Activated B cell treated with CpG ODN at 0.5 μM for 24 hours (primary cell): ENCODE measurements around the gene OR8I2. TPM values are rescaled to one million over a fixed set of nuclear protein-coding genes. Genes with fewer than 3 reads are reported as not detected.

Experiments
- total RNA-seq: library from RNA; stranded (reverse); gene quantifications from 2 replicates; pipeline ENCODE4 v1.2.3, GENCODE V29; 2022

Gene OR8I2
- total RNA-seq, 1 donor from 2014 or later: not detected

Other genes with a start within 250 kb of the OR8I2 start
- not detected in 2 replicates for gene TRIM51, start 210.0 kb upstream of the OR8I2 start, total RNA-seq
- not detected in 2 replicates for gene OR5W2, start 178.7 kb upstream of the OR8I2 start, total RNA-seq
- gene OR5I1, start 156.9 kb upstream of the OR8I2 start, total RNA-seq: not detected in 2 replicates
- gene OR10AG1, start 123.4 kb upstream of the OR8I2 start, total RNA-seq: not detected in 2 replicates
- gene OR5F1, start 98.7 kb upstream of the OR8I2 start, total RNA-seq: not detected in 2 replicates
- gene OR5AS1, start 65.7 kb upstream of the OR8I2 start, total RNA-seq: not detected in 2 replicates
- gene OR8H2, start 10.4 kb downstream of the OR8I2 start, total RNA-seq: not detected in 2 replicates
- gene OR8H3, start 29.1 kb downstream of the OR8I2 start, total RNA-seq: not detected in 2 replicates
- not detected in 2 replicates for gene OR8J3, start 46.9 kb downstream of the OR8I2 start, total RNA-seq
- not detected in 2 replicates for gene OR8K5, start 67.0 kb downstream of the OR8I2 start, total RNA-seq
- not detected in 2 replicates for gene OR5J2, start 83.3 kb downstream of the OR8I2 start, total RNA-seq
- not detected in 2 replicates for gene OR5T2, start 140.9 kb downstream of the OR8I2 start, total RNA-seq
- gene OR5T3, start 158.9 kb downstream of the OR8I2 start, total RNA-seq: not detected in 2 replicates
- gene OR5T1, start 180.8 kb downstream of the OR8I2 start, total RNA-seq: not detected in 2 replicates
- gene OR8H1, start 198.9 kb downstream of the OR8I2 start, total RNA-seq: not detected in 2 replicates
- not detected in 2 replicates for gene OR8K3, start 221.8 kb downstream of the OR8I2 start, total RNA-seq